Vagina (tissue), 2 donors: ENCODE measurements around the gene SUPT4H1. TPM values are rescaled to one million over a fixed set of nuclear protein-coding genes. Genes with fewer than 3 reads are reported as not detected.

Source experiments
- DNase-seq, 2 donors: peaks; one replicate each; pipeline ENCODE4 v3.0.0-alpha.2; 2017; ENCODE audit errors: extremely low spot score in 2 of 2
- H3K27ac ChIP-seq: fragments of 200-600 bp; sonication (generic); one replicate; pipeline ENCODE4 v1.5.1; 2019
- H3K27me3 ChIP-seq: fragments of 200-600 bp; sonication (generic); one replicate; pipeline ENCODE4 v1.5.1; 2019
- H3K36me3 ChIP-seq, 2 donors: fragments of 200-600 bp; sonication (generic); one replicate each; pipeline ENCODE4 v1.5.1; 2017 to 2019
- H3K4me1 ChIP-seq: fragments of 200-600 bp; sonication (generic); one replicate; pipeline ENCODE4 v1.5.1; 2019
- H3K4me3 ChIP-seq, 2 donors: fragments of 200-600 bp; sonication (generic); 1 replicate in 1 of 2; 2 replicates in 1 of 2; pipeline ENCODE4 v1.5.1; 2016 to 2019
- H3K9me3 ChIP-seq: fragments of 200-600 bp; sonication (generic); one replicate; pipeline ENCODE4 v1.5.1; 2019
- POLR2A ChIP-seq, 2 donors: fragments of 450-650 bp; IDR thresholded peaks; one replicate each; pipeline ENCODE4 v1.6.1; 2017; ENCODE audit warnings: antibody characterized with exemption in 2 of 2, mild to moderate bottlenecking in 2 of 2, moderate library complexity in 2 of 2
- POLR2AphosphoS5 ChIP-seq, 2 donors: sonication (generic); formaldehyde crosslinking; IDR thresholded peaks; one replicate each; pipeline ENCODE4 v1.9.0; 2017; ENCODE audit warnings: antibody characterized with exemption in 2 of 2, mild to moderate bottlenecking in 2 of 2, low read depth in 1 of 2; ENCODE audit not compliant: insufficient read depth in 1 of 2
- intact Hi-C: fragments of 100-400 bp; cut with DNase I; formaldehyde crosslinking; loops from one replicate; pipeline ENCODE4 v1.15.1; 2023
- total RNA-seq: library from RNA; depleted of rRNA; stranded (reverse); fragments of >200 nt; gene quantifications from one replicate; pipeline ENCODE4 v1.2.3, GENCODE V29; 2016
- TF ChIP-seq, protein P1 (sequence below), 3 experiments: fragments of 450-650 bp in 2 of 3; fragments of 200-600 bp in 1 of 3; sonication (generic) in 1 of 3; IDR thresholded peaks; one replicate each; pipeline ENCODE4 v1.5.1; 2017 to 2019; ENCODE audit warnings: antibody characterized with exemption in 3 of 3, mild to moderate bottlenecking in 2 of 3, moderate library complexity in 2 of 3

SUPT4H1 gene
- total RNA-seq, 1 donor from 2014 or later = 31.4 TPM

DNA sequence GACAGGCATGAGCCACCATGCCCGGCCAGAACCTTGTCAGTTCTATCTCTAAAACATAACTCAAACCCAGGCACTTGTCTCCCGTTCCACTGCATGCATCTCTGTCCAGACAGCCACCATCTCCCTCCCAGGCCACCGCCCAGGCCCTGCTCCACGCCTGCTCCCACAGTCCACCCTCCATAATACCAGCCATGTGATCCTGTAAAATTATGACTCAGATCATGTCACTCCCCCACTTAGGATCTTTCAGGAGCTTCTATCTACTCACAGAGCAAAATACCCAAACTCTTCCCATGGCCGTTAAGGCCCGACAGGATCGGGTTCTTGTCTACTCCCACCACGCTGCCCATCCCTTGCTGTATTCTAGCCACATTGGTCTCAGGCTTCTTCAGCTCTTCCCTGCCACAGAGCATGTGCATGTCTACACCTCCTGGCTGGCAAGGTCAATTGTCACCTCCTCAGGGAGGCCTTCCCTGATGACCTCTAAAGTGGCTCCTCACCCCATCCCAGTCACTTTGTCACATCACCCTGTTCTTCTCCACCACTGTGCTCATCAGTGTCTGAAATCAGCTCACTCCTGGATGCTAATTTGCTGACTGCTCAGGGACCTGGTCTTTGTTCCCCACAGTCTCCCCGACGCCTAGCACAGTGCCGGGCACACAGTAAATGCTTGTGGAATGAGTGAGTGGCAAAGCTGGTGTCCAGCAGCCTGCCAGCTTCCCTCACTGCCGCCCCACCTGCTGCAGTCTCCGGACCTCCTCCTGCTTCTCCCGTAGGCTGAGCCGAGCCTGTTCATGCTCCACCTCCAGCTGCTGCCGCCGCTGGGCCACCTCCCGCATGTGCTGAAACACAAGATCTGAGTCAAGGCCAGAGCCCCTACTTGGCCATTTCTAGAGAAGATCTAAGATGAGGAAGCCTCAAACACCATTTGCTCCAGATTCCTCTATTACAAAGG lies 30.2 kb downstream of the SUPT4H1 start:
- Histone ChIP-seq H3K9me3 (no peaks in the 10 kb centered on the region), H3K4me1 (peaks cover 23% of the 10 kb centered on the region), H3K27ac (no peak overlapping the region), H3K27me3 (no peaks in the 10 kb centered on the region), H3K36me3 (no peaks in the 10 kb centered on the region), H3K4me3 (no peak overlapping the region)
- no peak for DNase-seq
- intact Hi-C loops = no loop called here
- no peak for TF ChIP-seq POLR2A (IDR thresholded peaks at IDR 0.05)
- TF ChIP-seq, protein P1, sequence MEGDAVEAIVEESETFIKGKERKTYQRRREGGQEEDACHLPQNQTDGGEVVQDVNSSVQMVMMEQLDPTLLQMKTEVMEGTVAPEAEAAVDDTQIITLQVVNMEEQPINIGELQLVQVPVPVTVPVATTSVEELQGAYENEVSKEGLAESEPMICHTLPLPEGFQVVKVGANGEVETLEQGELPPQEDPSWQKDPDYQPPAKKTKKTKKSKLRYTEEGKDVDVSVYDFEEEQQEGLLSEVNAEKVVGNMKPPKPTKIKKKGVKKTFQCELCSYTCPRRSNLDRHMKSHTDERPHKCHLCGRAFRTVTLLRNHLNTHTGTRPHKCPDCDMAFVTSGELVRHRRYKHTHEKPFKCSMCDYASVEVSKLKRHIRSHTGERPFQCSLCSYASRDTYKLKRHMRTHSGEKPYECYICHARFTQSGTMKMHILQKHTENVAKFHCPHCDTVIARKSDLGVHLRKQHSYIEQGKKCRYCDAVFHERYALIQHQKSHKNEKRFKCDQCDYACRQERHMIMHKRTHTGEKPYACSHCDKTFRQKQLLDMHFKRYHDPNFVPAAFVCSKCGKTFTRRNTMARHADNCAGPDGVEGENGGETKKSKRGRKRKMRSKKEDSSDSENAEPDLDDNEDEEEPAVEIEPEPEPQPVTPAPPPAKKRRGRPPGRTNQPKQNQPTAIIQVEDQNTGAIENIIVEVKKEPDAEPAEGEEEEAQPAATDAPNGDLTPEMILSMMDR (IDR thresholded peaks at IDR 0.05) = no peak
- TF ChIP-seq POLR2AphosphoS5 (IDR thresholded peaks at IDR 0.05; ENCODE audit: insufficient read depth in 1 of 2, low read depth in 1 of 2) = no peak

DNA sequence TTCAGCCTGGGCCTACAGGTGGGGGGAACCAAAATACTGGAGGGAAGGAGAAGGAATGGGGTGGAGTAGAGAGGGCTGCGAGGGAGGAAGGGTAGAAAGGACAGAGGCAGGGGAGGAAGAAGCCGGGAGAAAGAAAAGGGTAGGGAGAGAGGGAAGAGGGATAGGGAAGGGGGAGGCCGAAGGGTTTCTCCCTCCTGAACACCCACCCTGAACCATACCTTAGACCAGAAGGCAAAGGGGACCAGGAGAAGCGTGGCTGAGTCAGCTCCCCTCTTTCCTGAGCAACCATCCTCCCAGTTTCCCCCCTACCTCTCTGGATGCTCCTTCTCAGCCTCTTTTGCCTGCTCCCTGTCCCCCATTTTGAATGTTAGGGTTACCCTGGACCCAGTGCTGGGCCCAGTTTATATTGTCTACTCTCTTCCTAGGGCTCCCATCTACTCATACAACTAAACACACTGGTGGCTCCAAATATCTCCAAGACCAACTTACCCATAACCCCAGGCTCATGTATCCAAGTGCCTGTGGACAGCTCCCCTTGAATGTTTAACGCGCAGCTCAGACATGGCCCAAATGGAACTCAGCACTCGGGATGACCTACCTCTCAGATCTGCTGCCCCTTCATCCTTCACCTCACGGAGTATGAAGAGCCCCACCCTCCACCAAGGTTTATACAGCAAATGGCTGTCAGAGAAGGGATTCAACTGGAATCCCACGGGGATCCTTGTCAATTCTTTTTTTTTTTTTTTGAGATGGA lies 31.3 kb downstream of the SUPT4H1 start:
- no peak for TF ChIP-seq POLR2A (IDR thresholded peaks at IDR 0.05)
- TF ChIP-seq POLR2AphosphoS5 (IDR thresholded peaks at IDR 0.05; ENCODE audit: insufficient read depth in 1 of 2, low read depth in 1 of 2) = no peak
- TF ChIP-seq, protein P1 (IDR thresholded peaks at IDR 0.05) = no peak
- no peaks in the 10 kb centered on the region for H3K9me3 ChIP-seq
- peaks cover 23% of the 10 kb centered on the region for H3K4me1 ChIP-seq
- intact Hi-C loops = no loop called here
- no peak for DNase-seq
- no peaks in the 10 kb centered on the region for H3K27me3 ChIP-seq
- H3K4me3 ChIP-seq = no peak overlapping the region
- no peak overlapping the region for H3K27ac ChIP-seq
- no peaks in the 10 kb centered on the region for H3K36me3 ChIP-seq

DNA sequence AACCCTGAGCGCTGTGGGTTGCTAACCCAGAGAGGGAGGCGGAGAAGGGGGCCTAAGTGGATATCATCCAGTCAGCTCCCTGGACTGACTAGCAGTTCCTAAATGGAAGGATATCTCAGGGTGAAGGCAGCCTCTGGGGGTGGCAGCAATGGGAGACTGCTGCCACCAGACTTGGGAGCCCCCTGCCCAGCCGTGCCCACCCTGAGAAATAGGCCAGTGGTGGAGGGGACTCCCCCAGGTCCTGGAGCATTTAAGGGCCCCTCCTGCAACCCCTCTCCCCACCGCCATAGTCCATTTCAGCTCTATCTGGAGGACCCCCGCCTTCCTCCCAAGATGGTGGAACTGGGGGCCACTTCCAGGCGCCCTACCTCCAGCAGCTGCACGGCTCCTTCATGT lies 31.8 kb downstream of the SUPT4H1 start:
- TF ChIP-seq POLR2A (IDR thresholded peaks at IDR 0.05) (no peak), POLR2AphosphoS5 (IDR thresholded peaks at IDR 0.05; ENCODE audit: insufficient read depth in 1 of 2, low read depth in 1 of 2) (no peak)
- TF ChIP-seq, protein P1 (IDR thresholded peaks at IDR 0.05) = no peak
- Histone ChIP-seq H3K36me3 (no peaks in the 10 kb centered on the region), H3K4me3 (no peak overlapping the region), H3K27ac (no peak overlapping the region), H3K27me3 (no peaks in the 10 kb centered on the region), H3K4me1 (peaks cover 19% of the 10 kb centered on the region), H3K9me3 (no peaks in the 10 kb centered on the region)
- no peak for DNase-seq
- intact Hi-C loops = no loop called here

DNA sequence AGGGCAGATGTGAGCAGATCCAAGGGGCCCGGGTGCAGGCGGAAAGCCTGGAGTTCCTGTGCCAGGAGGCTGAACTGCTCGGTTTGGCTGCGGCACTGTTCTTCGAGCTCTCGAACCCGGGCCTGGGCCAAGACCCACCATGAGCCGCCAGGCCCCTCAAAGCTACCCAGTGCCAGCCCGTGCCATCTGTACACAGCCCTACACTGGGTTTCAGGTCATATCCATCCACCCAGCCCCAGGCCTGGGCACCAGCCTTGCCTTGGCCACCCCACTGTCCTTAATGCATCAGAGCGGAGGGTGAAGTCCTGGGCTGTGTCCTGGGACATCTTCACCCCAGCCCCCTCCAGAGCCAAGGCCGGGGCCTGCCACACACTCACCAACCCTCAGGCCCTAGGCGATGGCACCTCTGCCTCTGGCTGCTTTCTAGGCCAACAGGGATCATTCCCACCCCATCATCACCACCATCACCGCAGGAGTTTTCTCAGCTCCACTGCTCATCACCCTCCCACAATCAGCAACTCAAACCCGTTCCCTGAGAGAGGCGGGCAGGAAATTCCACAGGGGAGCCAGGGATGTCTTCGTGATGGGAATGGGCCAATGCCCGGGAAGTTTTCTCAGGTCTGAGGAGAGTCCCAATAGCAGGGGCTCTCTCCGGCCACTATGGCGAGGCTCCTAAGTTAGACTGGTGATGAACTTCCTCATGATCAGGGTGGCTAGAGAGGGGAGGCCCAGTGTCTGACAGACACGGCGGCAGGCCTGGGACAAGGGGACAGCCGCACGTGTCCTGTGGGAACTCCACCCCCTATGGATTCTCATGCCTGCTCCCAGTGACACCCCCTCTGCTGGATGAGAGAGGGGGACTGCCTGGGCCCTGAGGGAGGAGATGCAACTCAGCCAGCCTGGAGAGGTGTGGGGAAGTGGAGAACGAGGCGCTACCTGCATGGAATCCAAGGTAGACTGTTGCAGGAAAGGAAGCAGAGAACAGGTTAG lies 32.5 kb downstream of the SUPT4H1 start:
- H3K9me3 ChIP-seq = no peaks in the 10 kb centered on the region
- no peaks in the 10 kb centered on the region for H3K27me3 ChIP-seq
- H3K4me3 ChIP-seq = no peak overlapping the region
- intact Hi-C loops = no loop called here
- H3K4me1 ChIP-seq = peaks cover 13% of the 10 kb centered on the region
- H3K27ac ChIP-seq = no peak overlapping the region
- TF ChIP-seq, protein P1 (IDR thresholded peaks at IDR 0.05) = no peak
- no peak for TF ChIP-seq POLR2A (IDR thresholded peaks at IDR 0.05)
- TF ChIP-seq POLR2AphosphoS5 (IDR thresholded peaks at IDR 0.05; ENCODE audit: insufficient read depth in 1 of 2, low read depth in 1 of 2) = no peak
- no peak for DNase-seq
- H3K36me3 ChIP-seq = no peaks in the 10 kb centered on the region
